HG03460 (cell line): ENCODE results near the gene SH3BGRL2.
A peak's percentile ranks its signal among the peaks of the same experiment; 100 is the strongest.

Experiments used
- ATAC-seq: cut with Tn5 transposase; IDR thresholded peaks from one replicate; pipeline ENCODE4 v1.9.1; 2021; ENCODE audit not compliant: unreplicated experiment

SH3BGRL2 gene

DNA sequence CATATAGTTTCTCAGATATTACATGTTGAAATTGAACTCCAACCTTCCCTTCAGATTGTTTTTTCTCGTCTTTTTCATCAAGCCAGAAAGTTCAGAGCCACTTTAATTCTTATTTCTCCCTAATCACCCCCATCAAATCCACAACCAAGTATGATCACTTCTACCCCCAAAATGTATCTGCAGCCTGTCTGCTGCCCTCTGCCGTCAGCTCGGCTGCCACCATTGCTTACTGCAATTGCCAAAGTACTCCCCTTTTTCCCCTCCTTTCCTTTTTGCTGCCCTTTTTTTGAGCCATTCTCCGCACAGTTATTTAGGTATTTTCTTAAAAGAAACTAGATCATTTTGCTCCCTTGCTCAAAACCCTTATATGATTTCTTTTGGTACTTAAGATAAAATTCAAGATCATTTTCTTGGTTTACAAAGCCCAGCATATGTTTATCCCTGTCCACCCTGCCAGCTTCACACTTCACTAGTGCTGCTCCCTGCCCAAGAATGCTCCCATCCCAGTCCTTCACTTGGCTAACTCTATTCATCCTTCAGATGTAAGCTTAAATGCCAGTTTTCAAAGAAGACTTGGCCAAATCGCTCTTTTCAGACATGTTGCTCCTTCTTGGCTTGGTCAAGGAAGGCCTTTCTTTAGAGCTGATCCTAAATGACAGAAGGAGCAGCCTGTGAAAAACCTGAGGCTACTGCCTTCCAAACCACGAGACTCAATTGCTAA lies 63.7 kb downstream of the SH3BGRL2 start:
- ATAC-seq, result no peak

DNA sequence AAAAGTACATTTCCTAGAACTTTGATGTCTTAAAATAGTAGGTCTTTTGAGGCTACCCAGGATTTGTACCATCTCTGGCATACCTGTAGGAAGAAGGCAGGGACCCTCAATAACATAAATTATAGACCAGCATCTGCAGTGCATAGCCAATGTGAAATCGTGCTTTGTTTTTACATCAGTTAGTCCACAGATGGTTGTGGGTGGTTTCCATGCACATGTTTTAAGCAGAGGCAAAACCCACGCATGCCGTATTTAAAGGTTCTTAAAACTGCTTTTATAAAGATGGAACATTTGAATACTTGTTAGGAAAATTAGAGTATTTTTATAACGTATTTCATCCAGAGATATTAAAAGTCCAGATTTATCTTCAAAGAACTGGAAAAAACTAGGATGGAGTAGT lies 66.3 kb downstream of the SH3BGRL2 start:
- ATAC-seq, result no peak

GRCh38 chr6:79699606-79700005 lies 68.5 kb downstream of the SH3BGRL2 start:
- ATAC-seq, result no peak

DNA sequence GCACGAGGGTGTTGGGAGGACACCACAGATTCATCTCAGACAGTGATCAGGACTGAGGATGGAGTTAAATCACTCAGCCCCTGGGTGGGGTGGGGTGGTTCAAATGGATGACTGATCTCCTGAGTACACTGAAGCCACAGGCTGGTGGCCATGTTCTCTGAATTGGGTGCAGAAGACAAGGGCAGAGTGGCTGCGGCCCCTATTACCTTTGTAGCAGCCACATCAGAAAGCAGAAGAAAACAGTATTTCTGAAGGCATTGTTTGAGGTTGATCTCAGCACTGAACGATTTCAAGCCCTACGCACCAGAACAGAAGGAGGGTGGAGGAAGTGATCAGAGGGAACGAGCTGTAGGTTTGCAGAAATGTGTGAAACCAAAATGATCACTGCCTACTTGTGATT lies 71.6 kb downstream of the SH3BGRL2 start:
- ATAC-seq, result no peak

GRCh38 chr6:79704200-79704599 lies 73.1 kb downstream of the SH3BGRL2 start:
- ATAC-seq, result no peak

GRCh38 chr6:79705456-79705995 lies 74.4 kb downstream of the SH3BGRL2 start:
- no peak for ATAC-seq

DNA sequence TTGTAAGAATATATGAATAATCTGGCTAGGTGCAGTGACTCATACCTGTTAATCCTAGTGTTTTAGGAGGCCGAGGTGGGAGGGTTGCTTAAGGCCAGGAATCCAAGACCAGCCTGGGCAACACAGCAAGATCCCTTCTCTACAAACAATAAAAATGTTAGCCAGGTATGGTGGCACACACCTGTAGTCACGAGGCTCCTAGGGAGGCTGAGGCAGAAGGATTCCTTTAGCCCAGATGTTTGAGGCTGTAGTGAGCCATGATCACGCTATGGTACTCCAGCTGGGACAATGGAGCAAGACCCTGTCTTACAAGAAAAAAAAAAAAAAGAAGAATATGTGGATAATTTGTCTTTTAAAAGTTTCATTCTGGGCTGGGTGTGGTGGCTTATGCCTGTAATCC lies 75.4 kb downstream of the SH3BGRL2 start:
- no peak for ATAC-seq

GRCh38 chr6:79707621-79708020 lies 76.5 kb downstream of the SH3BGRL2 start:
- no peak for ATAC-seq

DNA sequence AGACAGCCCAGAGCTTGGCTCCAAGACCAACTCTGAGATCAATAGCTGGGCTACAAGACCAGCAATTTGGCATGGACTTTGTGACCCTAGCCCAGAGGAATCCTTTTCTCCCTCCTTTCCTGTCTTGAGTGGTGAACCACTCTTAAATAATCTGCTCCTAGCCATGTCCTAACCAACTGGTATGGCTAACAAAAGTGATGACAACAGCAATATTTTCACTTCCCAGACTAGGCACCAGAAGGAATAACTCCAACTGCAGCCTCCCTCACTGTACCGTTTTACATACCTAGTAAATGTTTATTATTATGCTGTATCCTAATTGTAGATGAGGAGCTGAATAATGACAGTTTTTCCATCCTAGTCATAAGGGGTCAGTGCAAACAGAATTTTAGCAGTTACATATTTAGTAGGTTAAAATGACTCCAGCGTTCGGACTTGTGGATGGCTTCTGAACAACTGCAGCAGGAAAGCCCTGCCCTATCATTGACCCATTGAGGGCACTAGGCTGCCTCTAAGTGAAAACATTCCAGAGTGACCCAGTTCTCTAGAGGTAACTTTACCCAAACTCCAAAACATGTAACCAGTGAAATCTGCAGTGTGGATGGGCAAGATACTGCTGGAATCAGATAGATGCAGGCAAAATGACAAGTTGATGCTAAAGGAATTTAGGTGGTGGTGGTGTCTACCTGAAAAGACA lies 77.1 kb downstream of the SH3BGRL2 start:
- no peak for ATAC-seq

- no peak for ATAC-seq
These were observed 79.0 kb downstream of the SH3BGRL2 start for GRCh38 chr6:79710127-79710526.

DNA sequence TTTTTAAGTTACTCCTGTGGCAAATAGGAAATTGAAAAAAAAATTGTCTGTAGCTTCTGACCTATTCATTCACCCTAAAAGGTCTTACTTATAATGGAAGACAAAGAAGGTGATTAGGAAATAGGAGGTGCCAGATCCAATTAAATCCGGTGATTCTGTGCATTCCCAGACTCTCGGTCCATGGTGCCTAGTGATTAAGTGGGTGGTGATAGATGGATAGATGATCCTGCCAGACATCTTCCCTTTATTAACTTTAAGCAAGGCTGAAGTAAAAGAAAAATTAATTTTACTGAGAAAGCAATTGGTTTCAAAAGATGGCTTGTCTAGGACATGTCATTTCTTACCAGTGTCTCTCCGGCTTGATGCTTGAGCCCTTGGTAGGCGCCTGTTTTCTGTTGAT lies 80.0 kb downstream of the SH3BGRL2 start:
- ATAC-seq, result no peak

- no peak for ATAC-seq
These were observed 81.0 kb downstream of the SH3BGRL2 start for GRCh38 chr6:79712144-79712543.

GRCh38 chr6:79712616-79713135 lies 81.5 kb downstream of the SH3BGRL2 start:
- no peak for ATAC-seq

GRCh38 chr6:79713701-79714322 lies 82.7 kb downstream of the SH3BGRL2 start:
- no peak for ATAC-seq

DNA sequence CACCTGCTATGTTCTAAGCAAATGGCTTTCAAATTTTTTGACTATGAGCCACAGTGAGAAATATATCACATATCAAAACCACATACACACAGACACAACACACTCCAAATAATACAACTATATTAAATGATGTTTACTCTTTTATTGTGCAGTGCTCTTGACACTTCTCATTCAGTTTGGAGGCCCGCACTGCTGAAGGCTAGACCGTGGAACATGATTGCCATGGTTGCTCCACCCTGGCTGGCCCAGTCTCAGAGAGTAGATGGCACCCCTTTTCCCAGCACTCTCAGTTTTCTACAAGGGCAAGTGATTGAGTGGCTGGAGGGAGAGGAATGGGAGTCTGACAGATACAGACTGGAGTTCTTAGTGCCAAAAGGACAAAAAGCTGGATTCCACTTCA lies 86.9 kb downstream of the SH3BGRL2 start:
- no peak for ATAC-seq

DNA sequence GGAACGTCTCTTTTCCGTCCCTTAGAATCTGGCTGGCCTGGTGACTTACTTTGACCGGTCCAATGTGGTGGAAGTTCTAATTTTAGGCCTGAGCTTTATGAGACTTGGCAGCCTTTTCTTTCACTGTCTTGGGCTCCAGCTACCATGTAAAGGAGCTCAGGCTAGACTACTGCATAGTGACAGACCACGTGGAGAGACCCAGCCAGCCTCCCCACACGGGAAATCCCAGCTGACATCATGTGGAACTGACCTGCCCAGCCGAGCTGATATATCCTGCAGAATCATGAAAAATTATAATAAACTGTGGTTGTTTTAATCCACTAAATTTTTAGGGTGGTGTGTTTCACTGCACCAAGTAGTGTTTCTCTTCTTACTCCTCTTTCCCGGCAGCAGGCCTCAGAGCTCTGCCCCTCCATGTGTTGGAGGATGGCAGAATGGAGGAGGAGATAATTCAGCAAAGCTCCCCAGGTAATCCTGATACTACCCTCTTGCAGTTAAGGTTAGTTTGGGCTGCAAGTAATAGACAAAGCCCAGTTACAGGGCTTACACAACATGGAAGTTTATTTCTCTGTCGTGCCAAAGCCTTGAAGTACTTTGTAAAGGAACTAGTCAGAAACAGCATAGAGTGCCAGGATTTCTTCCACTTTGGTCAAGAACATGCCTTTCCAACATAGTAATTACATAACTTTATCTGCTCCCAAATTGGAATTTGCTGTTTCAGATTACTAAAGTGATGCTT lies 87.5 kb downstream of the SH3BGRL2 start:
- no peak for ATAC-seq

DNA sequence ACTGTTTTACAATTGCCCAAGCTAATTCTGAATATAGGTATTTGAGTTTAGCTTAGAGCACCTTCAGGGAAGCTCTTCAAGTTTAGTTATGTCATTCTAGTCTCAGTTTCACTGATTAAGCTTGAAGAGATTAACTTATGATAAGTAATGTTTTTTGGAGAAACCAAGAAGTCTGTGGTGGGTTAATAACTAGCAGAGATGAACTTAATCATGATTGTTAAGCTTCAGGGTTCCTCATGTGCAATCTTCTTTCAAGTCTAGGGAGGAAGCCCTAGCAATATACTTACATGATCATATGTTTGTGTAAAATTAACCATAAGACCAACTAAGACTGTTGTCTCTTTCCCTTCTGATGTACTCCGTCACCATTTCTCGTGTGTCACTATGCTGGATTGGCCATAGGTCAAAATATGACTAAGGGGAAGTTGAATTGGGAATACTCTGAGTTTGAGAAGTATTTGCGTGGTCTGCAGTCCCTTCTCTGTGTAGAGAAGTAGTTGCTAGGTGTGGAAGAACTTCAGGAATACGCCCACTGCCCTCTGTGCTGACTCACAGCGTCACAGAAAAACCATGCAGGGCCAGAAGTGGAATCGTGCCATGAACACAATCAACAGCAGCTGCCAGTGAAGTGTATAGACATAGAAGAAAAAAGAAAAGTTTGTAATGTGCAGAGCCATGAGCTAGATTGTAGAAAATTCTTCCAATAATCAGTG lies 88.3 kb downstream of the SH3BGRL2 start:
- peak; percentile 46 for ATAC-seq

- ATAC-seq, result no peak
These were observed 93.7 kb downstream of the SH3BGRL2 start for GRCh38 chr6:79724816-79725215.

DNA sequence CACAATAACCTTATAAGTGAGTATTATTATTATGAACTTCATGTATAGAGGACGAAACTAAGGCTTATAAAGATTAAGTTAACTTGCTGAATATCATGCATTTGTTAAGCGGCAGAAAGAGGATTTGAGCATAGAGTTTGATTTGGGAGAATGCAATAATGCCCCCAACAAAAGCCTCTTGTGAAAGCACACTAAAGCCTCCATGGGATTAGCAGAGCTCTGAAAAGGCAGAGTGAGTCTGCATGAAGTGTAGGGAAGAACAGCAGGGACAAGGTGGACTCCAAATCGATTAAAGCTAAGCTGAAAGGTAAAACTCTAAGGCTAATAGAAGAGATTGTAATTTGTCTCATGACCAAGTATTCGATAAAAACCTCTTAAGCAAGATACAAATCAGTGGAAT lies 100.3 kb downstream of the SH3BGRL2 start:
- no peak for ATAC-seq

DNA sequence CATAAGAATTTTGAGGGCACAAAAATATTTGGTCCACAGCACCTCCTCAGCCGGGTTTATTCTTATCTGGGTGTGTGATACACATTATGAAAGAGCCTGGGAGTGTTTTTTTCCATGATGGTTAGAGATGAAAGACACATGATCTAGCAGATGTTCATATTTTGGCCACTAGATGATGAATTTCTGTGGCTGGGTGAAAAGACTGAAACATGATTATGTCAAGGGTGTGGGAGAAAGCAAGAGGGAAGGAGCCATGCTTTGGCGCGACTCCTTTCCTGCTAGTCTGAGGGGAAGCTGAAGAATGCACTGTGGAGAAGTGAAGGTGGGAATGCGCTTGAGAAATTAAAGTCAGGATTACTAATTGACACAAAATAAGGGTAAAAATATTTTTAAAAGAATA lies 102.3 kb downstream of the SH3BGRL2 start:
- ATAC-seq, result no peak
